ENCODE measurements around the gene BTBD7.

DNA sequence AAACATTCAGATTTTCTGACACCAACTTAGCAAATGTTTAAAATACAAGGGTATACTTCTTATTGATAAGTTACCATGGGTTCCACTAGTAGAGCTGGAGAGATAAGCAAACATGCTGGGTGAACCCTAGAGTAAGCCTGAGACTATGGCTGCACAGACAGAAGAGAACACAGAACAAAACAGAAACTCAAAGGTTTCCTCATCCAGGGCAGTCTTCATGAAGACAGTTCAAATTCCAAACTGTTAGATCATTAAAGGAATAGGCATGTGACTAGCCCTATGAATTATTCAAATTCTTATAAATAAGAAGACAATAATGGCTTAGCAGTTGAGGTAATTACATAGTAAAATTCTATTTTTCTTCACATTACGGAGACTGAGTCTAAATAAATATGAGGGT, 28.1 kb downstream of the BTBD7 start:
- TF ChIP-seq, protein P1, sequence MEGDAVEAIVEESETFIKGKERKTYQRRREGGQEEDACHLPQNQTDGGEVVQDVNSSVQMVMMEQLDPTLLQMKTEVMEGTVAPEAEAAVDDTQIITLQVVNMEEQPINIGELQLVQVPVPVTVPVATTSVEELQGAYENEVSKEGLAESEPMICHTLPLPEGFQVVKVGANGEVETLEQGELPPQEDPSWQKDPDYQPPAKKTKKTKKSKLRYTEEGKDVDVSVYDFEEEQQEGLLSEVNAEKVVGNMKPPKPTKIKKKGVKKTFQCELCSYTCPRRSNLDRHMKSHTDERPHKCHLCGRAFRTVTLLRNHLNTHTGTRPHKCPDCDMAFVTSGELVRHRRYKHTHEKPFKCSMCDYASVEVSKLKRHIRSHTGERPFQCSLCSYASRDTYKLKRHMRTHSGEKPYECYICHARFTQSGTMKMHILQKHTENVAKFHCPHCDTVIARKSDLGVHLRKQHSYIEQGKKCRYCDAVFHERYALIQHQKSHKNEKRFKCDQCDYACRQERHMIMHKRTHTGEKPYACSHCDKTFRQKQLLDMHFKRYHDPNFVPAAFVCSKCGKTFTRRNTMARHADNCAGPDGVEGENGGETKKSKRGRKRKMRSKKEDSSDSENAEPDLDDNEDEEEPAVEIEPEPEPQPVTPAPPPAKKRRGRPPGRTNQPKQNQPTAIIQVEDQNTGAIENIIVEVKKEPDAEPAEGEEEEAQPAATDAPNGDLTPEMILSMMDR (conservative IDR thresholded peaks at IDR 0.05) = no peak
- no peak for TF ChIP-seq ZFX (IDR thresholded peaks at IDR 0.05)
